H7 (cell line): Measurements from ENCODE around the gene ZNF408. TPM values are rescaled to one million over a fixed set of nuclear protein-coding genes. Genes with fewer than 3 reads are reported as not detected.

Experiments used
- DNase-seq: peaks from one replicate; pipeline ENCODE4 v3.0.0; 2012
- H3K27me3 ChIP-seq: 2 replicates; pipeline ENCODE4 v1.6.0; 2011; ENCODE audit warnings: mild to moderate bottlenecking, low read length; ENCODE audit not compliant: control insufficient read depth, insufficient read depth
- H3K36me3 ChIP-seq: replicated peaks from 2 replicates; pipeline ENCODE4 v1.5.1; 2011; ENCODE audit warnings: low read length; ENCODE audit not compliant: control insufficient read depth, insufficient read depth
- H3K4me3 ChIP-seq: 2 replicates; pipeline ENCODE4 v1.5.1; 2011; ENCODE audit warnings: low read depth, mild to moderate bottlenecking, control low read depth, low read length, moderate library complexity; ENCODE audit not compliant: insufficient read depth
- total RNA-seq: library from RNA; depleted of rRNA; stranded (reverse); fragments of >200 nt; shearing (Covaris generic); gene quantifications from 2 replicates; pipeline ENCODE4 v1.2.3, GENCODE V29; 2014; rRNA removed

Gene ZNF408
- total RNA-seq, 1 experiment from 2014 or later = 20.6 TPM

DNA sequence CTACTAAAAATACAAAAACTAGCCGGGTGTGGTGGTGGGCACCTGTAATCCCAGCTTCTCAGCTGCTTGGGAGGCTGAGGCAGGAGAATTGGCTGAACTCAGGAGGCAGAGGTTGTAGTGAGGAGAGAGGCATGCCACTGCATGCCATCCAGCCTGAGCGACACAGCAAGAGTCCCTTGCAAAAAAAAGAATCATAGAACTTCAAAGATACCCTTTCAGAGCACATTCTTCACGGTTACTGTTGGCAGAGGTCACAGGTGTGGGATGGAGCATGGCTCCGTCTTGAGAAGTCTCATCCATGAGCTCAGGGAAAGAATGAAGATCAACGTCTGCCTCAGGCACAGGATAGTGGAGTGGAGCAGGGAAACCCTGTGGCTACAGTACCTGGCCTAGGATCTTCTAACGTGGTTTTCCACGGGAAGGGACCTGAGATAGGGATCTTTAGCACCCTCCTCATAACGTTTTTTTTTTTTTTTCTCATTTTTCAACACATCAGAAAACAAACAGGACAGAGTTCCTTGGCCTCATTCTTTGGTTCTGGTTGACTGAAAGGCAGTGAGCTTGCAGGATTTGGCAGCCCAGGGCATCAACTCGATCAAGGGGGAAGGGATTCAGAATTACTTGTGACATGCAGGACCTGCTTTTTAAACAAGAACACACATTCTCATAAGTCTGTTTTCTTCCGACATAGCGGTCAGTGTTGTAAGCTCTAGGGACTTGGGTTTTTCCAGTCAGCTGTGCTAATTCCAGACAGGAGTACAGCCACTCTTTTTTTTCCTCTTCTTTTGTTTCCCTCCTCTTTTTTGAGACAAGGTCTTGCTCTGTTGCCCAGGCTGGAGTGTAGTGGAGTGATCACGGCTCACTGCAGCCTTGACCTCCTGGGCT, 41.0 kb downstream of the ZNF408 start:
- H3K36me3 ChIP-seq = peaks cover 34% of the 10 kb centered on the region
- no peak overlapping the region for H3K4me3 ChIP-seq
- no peaks in the 10 kb centered on the region for H3K27me3 ChIP-seq
- no peak for DNase-seq

GRCh38 chr11:46743043-46743442, 42.2 kb downstream of the ZNF408 start:
- DNase-seq = no peak
- Histone ChIP-seq H3K27me3 (no peaks in the 10 kb centered on the region), H3K36me3 (peaks cover 38% of the 10 kb centered on the region), H3K4me3 (no peak overlapping the region)

DNA sequence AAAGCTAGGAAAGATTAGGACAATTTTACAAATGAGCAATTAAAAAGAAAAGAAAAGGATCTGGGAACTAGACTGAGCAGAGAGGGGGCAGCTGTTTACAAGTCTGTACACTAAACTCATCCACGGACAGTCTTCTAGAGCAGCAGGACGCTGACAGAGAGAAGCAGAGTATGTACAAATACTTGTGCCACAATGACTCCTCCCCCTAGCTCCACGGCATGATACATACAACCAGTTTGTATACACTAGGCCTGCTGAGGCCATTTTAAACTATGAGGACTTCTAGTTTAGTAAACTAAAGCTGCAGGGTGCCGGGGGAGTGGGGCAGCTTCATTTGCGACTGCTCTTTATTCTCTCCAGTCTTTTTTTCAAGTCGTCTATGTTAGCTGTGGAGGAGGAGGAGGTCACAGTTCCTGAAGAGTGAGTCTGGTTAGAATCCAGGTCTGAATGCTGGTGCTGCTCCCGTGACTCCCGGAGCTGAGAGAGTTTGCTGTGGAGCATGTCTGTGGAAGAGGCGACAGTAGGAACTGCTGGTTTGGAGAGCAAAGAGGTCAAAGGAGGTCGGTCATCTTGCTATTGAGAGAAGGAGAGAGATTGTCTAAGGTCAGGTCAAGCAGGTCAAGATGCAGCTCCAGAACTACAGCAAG, 43.0 kb downstream of the ZNF408 start:
- H3K36me3 ChIP-seq = peaks cover 39% of the 10 kb centered on the region
- no peak overlapping the region for H3K4me3 ChIP-seq
- DNase-seq = no peak
- no peaks in the 10 kb centered on the region for H3K27me3 ChIP-seq

DNA sequence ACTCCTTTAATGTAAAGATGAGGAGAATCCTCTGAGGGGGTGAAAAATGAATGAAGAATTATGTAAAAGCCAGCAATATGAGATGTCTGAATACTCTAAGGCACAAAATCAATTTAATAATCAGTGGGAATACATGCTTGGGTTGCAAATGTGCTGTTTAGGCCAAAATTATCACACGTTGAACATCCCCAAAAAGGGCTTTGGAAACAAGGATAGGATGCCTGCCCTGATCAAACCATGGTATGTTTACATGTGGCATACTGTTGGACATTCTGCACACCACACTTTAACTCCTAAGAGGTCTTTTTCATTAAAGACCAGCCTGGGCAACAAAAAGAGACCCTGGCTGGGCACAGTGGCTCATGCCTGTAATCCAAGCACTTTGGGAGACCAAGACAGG, 44.5 kb downstream of the ZNF408 start:
- H3K27me3 ChIP-seq = no peaks in the 10 kb centered on the region
- peaks cover 44% of the 10 kb centered on the region for H3K36me3 ChIP-seq
- no peak for DNase-seq
- no peak overlapping the region for H3K4me3 ChIP-seq

DNA sequence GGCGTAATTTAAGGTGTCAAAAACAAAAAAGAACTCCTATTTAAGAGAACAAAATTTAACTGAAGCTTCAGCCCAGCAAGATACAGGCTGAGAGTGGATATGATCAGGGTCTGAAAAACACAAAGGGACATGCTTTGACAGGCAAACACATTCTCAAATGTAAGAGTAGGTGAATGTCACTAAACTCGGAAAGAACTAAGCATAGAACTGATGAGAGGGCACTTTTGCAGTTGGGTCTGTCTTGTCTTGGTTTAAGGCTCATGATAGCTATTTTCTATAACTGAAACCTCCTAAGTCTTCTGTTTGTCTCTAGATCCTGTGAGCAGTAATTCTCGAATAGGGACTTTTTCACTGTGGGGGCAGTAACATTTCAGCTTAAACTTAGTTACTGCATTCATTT, 45.2 kb downstream of the ZNF408 start:
- Histone ChIP-seq H3K36me3 (peaks cover 50% of the 10 kb centered on the region), H3K27me3 (no peaks in the 10 kb centered on the region), H3K4me3 (no peak overlapping the region)
- DNase-seq = no peak

DNA sequence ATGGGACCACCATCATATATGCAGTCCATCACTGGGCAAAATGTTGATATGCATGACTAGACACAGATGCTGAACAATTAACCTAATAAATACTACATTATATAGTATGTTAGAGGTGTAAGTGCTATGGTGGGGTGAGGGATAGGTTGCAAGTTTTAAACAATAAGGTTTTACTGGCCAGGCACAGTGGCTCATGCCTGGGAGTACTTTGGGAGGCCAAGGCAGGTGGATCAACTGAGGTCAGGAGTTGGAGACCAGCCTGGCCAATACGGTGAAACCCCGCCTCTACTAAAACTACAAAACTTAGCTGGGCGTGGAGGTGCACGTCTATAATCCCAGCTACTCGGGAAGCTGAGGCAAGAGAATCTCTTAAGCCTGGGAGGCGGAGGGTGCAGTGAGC, 46.3 kb downstream of the ZNF408 start:
- Histone ChIP-seq H3K4me3 (no peak overlapping the region), H3K36me3 (peaks cover 52% of the 10 kb centered on the region), H3K27me3 (no peaks in the 10 kb centered on the region)
- no peak for DNase-seq

Other genes with a start within 250 kb of the ZNF408 start
- 36.8 and 42.5 TPM in 2 replicates for gene AMBRA1, start 107.0 kb upstream of the ZNF408 start, total RNA-seq
- gene HARBI1, start 83.8 kb upstream of the ZNF408 start, total RNA-seq = 3.9 TPM in 2 replicates
- 60.0 and 63.5 TPM in 2 replicates for gene ATG13, start 83.5 kb upstream of the ZNF408 start, total RNA-seq
- gene ARHGAP1, start 412 bp upstream of the ZNF408 start, total RNA-seq = 27.5 and 30.8 TPM in 2 replicates
- gene F2, start 18.2 kb downstream of the ZNF408 start, total RNA-seq = 0.33 TPM in 1 of 2 replicates, not detected in the other
- 81.8 and 152 TPM in 2 replicates for gene CKAP5, start 145.2 kb downstream of the ZNF408 start, total RNA-seq
- 16.7 and 25.0 TPM in 2 replicates for gene LRP4, start 217.5 kb downstream of the ZNF408 start, total RNA-seq
- 21.0 and 29.3 TPM in 2 replicates for gene CSTPP1, start 235.7 kb downstream of the ZNF408 start, total RNA-seq